T-helper 1 cell treated with Interleukin-12 subunit alpha and Interleukin-12 subunit beta and Interleukin-4 antibody, amounts not matched to agents 30 μg/mL and 1 μg/mL, for 36 hours (primary cell): ENCODE measurements around the gene DAAM2.

Source experiments
- H3K27ac Mint-ChIP-seq: one replicate; pipeline ENCODE4 v1.8.0; 2021; ENCODE audit warnings: mild to moderate bottlenecking, mixed read lengths
- H3K27me3 Mint-ChIP-seq: one replicate; pipeline ENCODE4 v1.8.0; 2021; ENCODE audit warnings: low read depth, mixed read lengths
- H3K36me3 Mint-ChIP-seq: one replicate; pipeline ENCODE4 v1.8.0; 2021; ENCODE audit warnings: low read depth, mixed read lengths
- H3K4me1 Mint-ChIP-seq: one replicate; pipeline ENCODE4 v1.8.0; 2021; ENCODE audit warnings: low read depth, mixed read lengths
- H3K4me3 Mint-ChIP-seq: one replicate; pipeline ENCODE4 v1.8.0; 2021; ENCODE audit warnings: mild to moderate bottlenecking, moderate library complexity, mixed read lengths
- H3K9me3 Mint-ChIP-seq: one replicate; pipeline ENCODE4 v1.8.0; 2021; ENCODE audit warnings: mixed read lengths

DAAM2 gene

GRCh38 chr6:39791850-39792539 lies at the start of gene DAAM2:
Gene DAAM2 (plus strand): TSS chr6:39792376. CDS start chr6:39856303, 63,927 bp downstream.
- peaks cover 57% of the 10 kb centered on the region for H3K27me3 Mint-ChIP-seq
- H3K4me1 Mint-ChIP-seq = no peaks in the 10 kb centered on the region
- H3K27ac Mint-ChIP-seq = no peak within 1 kb of the TSS
- no peaks in the 10 kb centered on the region for H3K36me3 Mint-ChIP-seq
- no peak within 1 kb of the TSS for H3K4me3 Mint-ChIP-seq
- no peaks in the 10 kb centered on the region for H3K9me3 Mint-ChIP-seq

GRCh38 chr6:39746795-39747194 lies 45.4 kb upstream of the DAAM2 start:
- no peak overlapping the region for H3K4me3 Mint-ChIP-seq
- H3K9me3 Mint-ChIP-seq = no peaks in the 10 kb centered on the region
- H3K4me1 Mint-ChIP-seq = no peaks in the 10 kb centered on the region
- no peaks in the 10 kb centered on the region for H3K27me3 Mint-ChIP-seq
- H3K36me3 Mint-ChIP-seq = no peaks in the 10 kb centered on the region
- H3K27ac Mint-ChIP-seq = no peak overlapping the region

GRCh38 chr6:39752835-39753724 lies 39.1 kb upstream of the DAAM2 start:
- H3K9me3 Mint-ChIP-seq = no peaks in the 10 kb centered on the region
- H3K27me3 Mint-ChIP-seq = no peaks in the 10 kb centered on the region
- no peaks in the 10 kb centered on the region for H3K36me3 Mint-ChIP-seq

GRCh38 chr6:39753725-39754045 lies 38.5 kb upstream of the DAAM2 start:
- Mint-ChIP-seq H3K4me1 (no peaks in the 10 kb centered on the region), H3K27me3 (no peaks in the 10 kb centered on the region), H3K36me3 (no peaks in the 10 kb centered on the region), H3K4me3 (no peak overlapping the region), H3K27ac (no peak overlapping the region), H3K9me3 (no peaks in the 10 kb centered on the region)

More at GRCh38 chr6:39752835-39753724, 39.1 kb upstream of the DAAM2 start:
- Mint-ChIP-seq H3K27ac (no peak overlapping the region), H3K4me3 (no peak overlapping the region), H3K4me1 (no peaks in the 10 kb centered on the region)

- Mint-ChIP-seq H3K4me1 (no peaks in the 10 kb centered on the region), H3K27me3 (no peaks in the 10 kb centered on the region), H3K9me3 (no peaks in the 10 kb centered on the region), H3K4me3 (no peak overlapping the region), H3K27ac (no peak overlapping the region), H3K36me3 (no peaks in the 10 kb centered on the region)
Measured at GRCh38 chr6:39754514-39755115, 37.6 kb upstream of the DAAM2 start.

- H3K36me3 Mint-ChIP-seq = no peaks in the 10 kb centered on the region
- H3K4me3 Mint-ChIP-seq = no peak overlapping the region
- no peaks in the 10 kb centered on the region for H3K4me1 Mint-ChIP-seq
Measured at GRCh38 chr6:39755231-39755630, 36.9 kb upstream of the DAAM2 start.

GRCh38 chr6:39756582-39756981 lies 35.6 kb upstream of the DAAM2 start:
- no peaks in the 10 kb centered on the region for H3K4me1 Mint-ChIP-seq
- H3K36me3 Mint-ChIP-seq = no peaks in the 10 kb centered on the region
- no peaks in the 10 kb centered on the region for H3K9me3 Mint-ChIP-seq
- no peaks in the 10 kb centered on the region for H3K27me3 Mint-ChIP-seq
- no peak overlapping the region for H3K4me3 Mint-ChIP-seq
- H3K27ac Mint-ChIP-seq = no peak overlapping the region

More at GRCh38 chr6:39755231-39755630, 36.9 kb upstream of the DAAM2 start:
- H3K27ac Mint-ChIP-seq = no peak overlapping the region
- no peaks in the 10 kb centered on the region for H3K9me3 Mint-ChIP-seq
- no peaks in the 10 kb centered on the region for H3K27me3 Mint-ChIP-seq

- H3K4me3 Mint-ChIP-seq = no peak overlapping the region
- no peaks in the 10 kb centered on the region for H3K9me3 Mint-ChIP-seq
- no peak overlapping the region for H3K27ac Mint-ChIP-seq
- no peaks in the 10 kb centered on the region for H3K36me3 Mint-ChIP-seq
- no peaks in the 10 kb centered on the region for H3K27me3 Mint-ChIP-seq
- H3K4me1 Mint-ChIP-seq = no peaks in the 10 kb centered on the region
Measured at GRCh38 chr6:39758905-39759605, 33.1 kb upstream of the DAAM2 start.

- Mint-ChIP-seq H3K36me3 (no peaks in the 10 kb centered on the region), H3K4me3 (no peak overlapping the region), H3K9me3 (no peaks in the 10 kb centered on the region), H3K27me3 (no peaks in the 10 kb centered on the region), H3K27ac (no peak overlapping the region), H3K4me1 (no peaks in the 10 kb centered on the region)
Measured at GRCh38 chr6:39760226-39760952, 31.8 kb upstream of the DAAM2 start.

- no peaks in the 10 kb centered on the region for H3K9me3 Mint-ChIP-seq
- H3K27me3 Mint-ChIP-seq = no peaks in the 10 kb centered on the region
- no peaks in the 10 kb centered on the region for H3K4me1 Mint-ChIP-seq
- H3K27ac Mint-ChIP-seq = no peak overlapping the region
- H3K4me3 Mint-ChIP-seq = no peak overlapping the region
- no peaks in the 10 kb centered on the region for H3K36me3 Mint-ChIP-seq
Measured at GRCh38 chr6:39765508-39766065, 26.6 kb upstream of the DAAM2 start.

- Mint-ChIP-seq H3K4me3 (no peak overlapping the region), H3K36me3 (no peaks in the 10 kb centered on the region), H3K27me3 (no peaks in the 10 kb centered on the region), H3K9me3 (no peaks in the 10 kb centered on the region), H3K27ac (no peak overlapping the region), H3K4me1 (no peaks in the 10 kb centered on the region)
Measured at GRCh38 chr6:39769012-39769411, 23.2 kb upstream of the DAAM2 start.

- Mint-ChIP-seq H3K27ac (no peak overlapping the region), H3K4me3 (no peak overlapping the region), H3K4me1 (no peaks in the 10 kb centered on the region), H3K36me3 (no peaks in the 10 kb centered on the region), H3K9me3 (no peaks in the 10 kb centered on the region), H3K27me3 (no peaks in the 10 kb centered on the region)
Measured at GRCh38 chr6:39770446-39770845, 21.7 kb upstream of the DAAM2 start.

GRCh38 chr6:39772559-39773273 lies 19.5 kb upstream of the DAAM2 start:
- no peak overlapping the region for H3K4me3 Mint-ChIP-seq
- H3K4me1 Mint-ChIP-seq = no peaks in the 10 kb centered on the region
- H3K27me3 Mint-ChIP-seq = no peaks in the 10 kb centered on the region
- H3K27ac Mint-ChIP-seq = no peak overlapping the region
- H3K9me3 Mint-ChIP-seq = no peaks in the 10 kb centered on the region
- no peaks in the 10 kb centered on the region for H3K36me3 Mint-ChIP-seq
